A549 (cell line): ENCODE results near the gene CLEC2D. TPM values are rescaled to one million over a fixed set of nuclear protein-coding genes. Genes with fewer than 3 reads are reported as not detected.

Source experiments
- ATAC-seq, 2 experiments: fragments of 200-7000 bp in 1 of 2; fragments of >200 bp in 1 of 2; cut with Nextera tagmentation in 1 of 2; cut with Tn5 transposase in 1 of 2; 3 replicates each; pipeline versions ENCODE4 v1.8.0 to v1.9.1; 2018 to 2020; ENCODE audit warnings: mild to moderate bottlenecking in 1 of 2, moderate library complexity in 1 of 2
- CTCF ChIA-PET: fragments of 300-600 bp; sonication (Branson Sonifier 250); formaldehyde crosslinking; extraction: SDS; loops from one replicate; lab custom pipeline; 2021; ENCODE audit warnings: antibody characterized with exemption, inconsistent platforms; lab: Yijun Ruan, JAX
- POLR2A ChIA-PET: fragments of 350-600 bp; formaldehyde crosslinking; extraction: SDS; loops from one replicate; lab custom pipeline; 2021; ENCODE audit warnings: antibody characterized with exemption, inconsistent platforms; lab: Yijun Ruan, JAX
- DNase-seq, 2 experiments: peaks; one replicate each; pipeline versions ENCODE4 v3.0.0 to v3.0.0-alpha.2; 2011 to 2016; ENCODE audit warnings: low read depth in 1 of 2, low spot score in 1 of 2
- FAIRE-seq: peaks from 2 replicates; lab custom pipeline; 2011; peaks lifted over from hg19 to GRCh38; lab: Jason Lieb, UNC
- H3K27ac ChIP-seq, 2 experiments: fragments of >200 bp; sonication (Bioruptor Twin); formaldehyde crosslinking; 3 replicates each; pipeline ENCODE4 v1.5.1; 2016 to 2017
- H3K4me1 ChIP-seq: fragments of >200 bp; sonication (Bioruptor Twin); formaldehyde crosslinking; 3 replicates; pipeline ENCODE4 v1.6.1; 2016
- H3K4me2 ChIP-seq: fragments of >200 bp; sonication (Bioruptor Twin); formaldehyde crosslinking; 3 replicates; pipeline ENCODE4 v1.6.1; 2016
- H3K4me3 ChIP-seq: fragments of >200 bp; sonication (Bioruptor Twin); formaldehyde crosslinking; 3 replicates; pipeline ENCODE4 v1.5.1; 2016
- H3K9me3 ChIP-seq: fragments of >200 bp; sonication (Bioruptor Twin); formaldehyde crosslinking; 3 replicates; pipeline ENCODE4 v1.6.1; 2016
- CHD2 ChIP-seq: fragments of 150-350 bp; IDR thresholded peaks from 2 replicates; pipeline ENCODE4 v1.6.1; 2014; ENCODE audit warnings: low read length; ENCODE audit not compliant: partially characterized antibody
- CHD4 ChIP-seq: fragments of 200-600 bp; sonication (generic); IDR thresholded peaks from 2 replicates; pipeline ENCODE4 v1.6.1; 2016; ENCODE audit warnings: antibody characterized with exemption, mild to moderate bottlenecking, borderline replicate concordance
- FOSB ChIP-seq: fragments of 250-450 bp; sonication (Bioruptor Pico); IDR thresholded peaks from 2 replicates; pipeline ENCODE4 v1.5.0; 2020; ENCODE audit warnings: mild to moderate bottlenecking, moderate library complexity
- GATA3 ChIP-seq: IDR thresholded peaks from 2 replicates; pipeline ENCODE4 v1.6.1; 2012; ENCODE audit warnings: borderline replicate concordance
- HDAC2 ChIP-seq: fragments of 200-600 bp; sonication (generic); IDR thresholded peaks from 2 replicates; pipeline ENCODE4 v1.6.1; 2016
- HOXA7 ChIP-seq: fragments of 250-450 bp; sonication (Bioruptor Pico); IDR thresholded peaks from 2 replicates; pipeline ENCODE4 v1.5.0; 2020; ENCODE audit warnings: mild to moderate bottlenecking, moderate library complexity
- HOXB13 ChIP-seq: fragments of 250-450 bp; sonication (Bioruptor Pico); IDR thresholded peaks from 2 replicates; pipeline ENCODE4 v1.5.0; 2020; ENCODE audit warnings: low read depth, mild to moderate bottlenecking, moderate library complexity
- HOXB5 ChIP-seq: fragments of 250-450 bp; sonication (Bioruptor Pico); IDR thresholded peaks from 2 replicates; pipeline ENCODE4 v1.5.0; 2020; ENCODE audit warnings: mild to moderate bottlenecking, moderate library complexity
- KDM5A ChIP-seq: fragments of 200-600 bp; sonication (generic); IDR thresholded peaks from 2 replicates; pipeline ENCODE4 v1.6.1; 2016; ENCODE audit warnings: antibody characterized with exemption, mild to moderate bottlenecking
- MAFK ChIP-seq: fragments of 450-650 bp; IDR thresholded peaks from 2 replicates; pipeline ENCODE4 v1.6.1; 2014; ENCODE audit not compliant: partially characterized antibody
- MAZ ChIP-seq: fragments of 150-350 bp; IDR thresholded peaks from 2 replicates; pipeline ENCODE4 v1.6.1; 2014; ENCODE audit warnings: antibody characterized with exemption, low read depth, low read length, borderline replicate concordance
- NFE2L2 ChIP-seq: fragments of 150-350 bp; conservative IDR thresholded peaks from 2 replicates; pipeline ENCODE4 v1.6.1; 2014; ENCODE audit warnings: low read length
- POLR2A ChIP-seq: IDR thresholded peaks from 2 replicates; pipeline ENCODE4 v1.6.1; 2012; ENCODE audit warnings: mild to moderate bottlenecking, low read length
- RFX5 ChIP-seq: fragments of 450-650 bp; IDR thresholded peaks from 2 replicates; pipeline ENCODE4 v1.7.1; 2014; ENCODE audit warnings: antibody characterized with exemption, mild to moderate bottlenecking, moderate library complexity
- SMC3 ChIP-seq: fragments of >200 bp; sonication (Bioruptor Twin); formaldehyde crosslinking; IDR thresholded peaks from 3 replicates; pipeline ENCODE4 v1.6.1; 2018; ENCODE audit warnings: inconsistent platforms
- ZSCAN20 ChIP-seq: fragments of 250-450 bp; sonication (Bioruptor Pico); IDR thresholded peaks from 2 replicates; pipeline ENCODE4 v1.8.0; 2022; ENCODE audit warnings: mild to moderate bottlenecking, moderate library complexity
- whole genome bisulfite sequencing: methylation state at CpG from one replicate; pipeline ENCODE4 v1.1.6; 2017; ENCODE audit errors: missing lambda C conversion rate; 5-methylcytosine and 5-hydroxymethylcytosine counted together
- polyA plus RNA-seq, 4 experiments: library from polyadenylated mRNA; depleted of rRNA in 3 of 4; stranded (reverse); fragments of >200 nt; fragmentation: RNase III in 1 of 4; extraction: RNeasy Plus Mini Kit Qiagen cat#74134 plus additional on column Dnase treatment in 1 of 4; gene quantifications; 2 replicates in 3 of 4; 3 replicates in 1 of 4; pipeline ENCODE4 v1.2.3, GENCODE V29; 2011 to 2017
- TF ChIP-seq, protein P1 (sequence below): fragments of 200-600 bp; sonication (generic); IDR thresholded peaks from 2 replicates; pipeline ENCODE4 v1.6.1; 2016; ENCODE audit warnings: antibody characterized with exemption, mild to moderate bottlenecking, moderate library complexity
- TF ChIP-seq, protein P2 (sequence below): IDR thresholded peaks from 2 replicates; pipeline ENCODE4 v1.6.1; 2012
- TF ChIP-seq, protein P3 (sequence below): fragments of 150-350 bp; IDR thresholded peaks from 2 replicates; pipeline ENCODE4 v1.6.1; 2014; ENCODE audit warnings: low read depth, mild to moderate bottlenecking, low read length

CLEC2D gene
- polyA plus RNA-seq, 2 of the 4 experiments (the other 2 are of a cell fraction), result 1.1 to 4.0 TPM

GRCh38 chr12:9662488-9662887 lies 7.0 kb upstream of the CLEC2D start:
- H3K4me2 ChIP-seq, result no peak overlapping the region
- ChIA-PET POLR2A (no interaction called here), CTCF (interaction anchor here (0.8 to 1.2 kb wide), 2 partner anchors 15 to 26 kb away, joined by 3 read pairs; no protein-coding TSS in a partner anchor)
- DNase-seq, result no peak
- TF ChIP-seq GATA3 (no peak), FOSB (CRISPR knock-in tag) (no peak), HOXB13 (CRISPR knock-in tag) (no peak), POLR2A (no peak), HOXB5 (no peak), CHD2 (no peak), HDAC2 (no peak), NFE2L2 (no peak), RFX5 (no peak), HOXA7 (CRISPR knock-in tag) (no peak), KDM5A (no peak), MAZ (no peak), MAFK (no peak), ZSCAN20 (no peak)
- TF ChIP-seq, protein P1, sequence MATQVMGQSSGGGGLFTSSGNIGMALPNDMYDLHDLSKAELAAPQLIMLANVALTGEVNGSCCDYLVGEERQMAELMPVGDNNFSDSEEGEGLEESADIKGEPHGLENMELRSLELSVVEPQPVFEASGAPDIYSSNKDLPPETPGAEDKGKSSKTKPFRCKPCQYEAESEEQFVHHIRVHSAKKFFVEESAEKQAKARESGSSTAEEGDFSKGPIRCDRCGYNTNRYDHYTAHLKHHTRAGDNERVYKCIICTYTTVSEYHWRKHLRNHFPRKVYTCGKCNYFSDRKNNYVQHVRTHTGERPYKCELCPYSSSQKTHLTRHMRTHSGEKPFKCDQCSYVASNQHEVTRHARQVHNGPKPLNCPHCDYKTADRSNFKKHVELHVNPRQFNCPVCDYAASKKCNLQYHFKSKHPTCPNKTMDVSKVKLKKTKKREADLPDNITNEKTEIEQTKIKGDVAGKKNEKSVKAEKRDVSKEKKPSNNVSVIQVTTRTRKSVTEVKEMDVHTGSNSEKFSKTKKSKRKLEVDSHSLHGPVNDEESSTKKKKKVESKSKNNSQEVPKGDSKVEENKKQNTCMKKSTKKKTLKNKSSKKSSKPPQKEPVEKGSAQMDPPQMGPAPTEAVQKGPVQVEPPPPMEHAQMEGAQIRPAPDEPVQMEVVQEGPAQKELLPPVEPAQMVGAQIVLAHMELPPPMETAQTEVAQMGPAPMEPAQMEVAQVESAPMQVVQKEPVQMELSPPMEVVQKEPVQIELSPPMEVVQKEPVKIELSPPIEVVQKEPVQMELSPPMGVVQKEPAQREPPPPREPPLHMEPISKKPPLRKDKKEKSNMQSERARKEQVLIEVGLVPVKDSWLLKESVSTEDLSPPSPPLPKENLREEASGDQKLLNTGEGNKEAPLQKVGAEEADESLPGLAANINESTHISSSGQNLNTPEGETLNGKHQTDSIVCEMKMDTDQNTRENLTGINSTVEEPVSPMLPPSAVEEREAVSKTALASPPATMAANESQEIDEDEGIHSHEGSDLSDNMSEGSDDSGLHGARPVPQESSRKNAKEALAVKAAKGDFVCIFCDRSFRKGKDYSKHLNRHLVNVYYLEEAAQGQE, result no peak
- TF ChIP-seq, protein P2, sequence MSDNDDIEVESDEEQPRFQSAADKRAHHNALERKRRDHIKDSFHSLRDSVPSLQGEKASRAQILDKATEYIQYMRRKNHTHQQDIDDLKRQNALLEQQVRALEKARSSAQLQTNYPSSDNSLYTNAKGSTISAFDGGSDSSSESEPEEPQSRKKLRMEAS, result no peak
- ATAC-seq, result no peak
- no peak overlapping the region for H3K4me3 ChIP-seq
- no peak overlapping the region for H3K27ac ChIP-seq
- peaks cover 5% of the 10 kb centered on the region; the same call in 1 of the 3 replicates for H3K4me1 ChIP-seq
- no peak for FAIRE-seq
- H3K9me3 ChIP-seq, result no peaks in the 10 kb centered on the region

DNA sequence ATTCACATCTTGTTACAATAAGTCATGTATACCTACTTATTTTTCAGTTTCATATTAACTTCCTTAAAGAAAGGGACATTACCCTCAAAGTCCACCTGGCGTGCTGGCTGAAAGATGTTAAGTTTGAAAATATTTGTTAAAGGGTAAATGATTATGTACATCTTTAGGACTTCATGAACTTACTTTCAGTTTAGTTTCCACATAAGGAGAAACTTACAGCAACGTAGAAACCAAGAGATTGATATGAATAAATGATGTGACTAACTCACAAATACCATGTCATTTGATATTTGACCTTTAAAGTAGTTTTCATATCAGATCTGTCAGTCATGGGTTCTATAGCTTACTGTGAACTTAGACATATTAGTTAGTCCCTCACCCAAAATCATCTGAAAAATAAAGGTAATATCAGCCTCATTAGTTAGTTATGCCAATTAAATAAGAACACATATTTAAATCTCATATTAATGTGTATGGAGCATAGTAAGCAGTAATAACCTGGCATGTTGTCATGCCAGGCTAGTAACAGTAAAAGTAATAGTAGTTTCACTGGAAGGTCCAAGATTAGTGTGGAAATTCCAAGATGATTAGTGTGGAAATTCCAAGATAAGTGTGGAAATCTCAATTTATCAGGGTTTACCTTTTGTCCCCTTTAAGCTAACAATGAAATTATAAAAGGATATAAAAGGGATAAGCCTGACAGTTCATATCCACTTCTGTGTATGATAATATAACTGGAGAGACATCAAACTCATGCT lies 1.9 kb upstream of the CLEC2D start:
- Histone ChIP-seq H3K4me1 (peaks cover 13% of the 10 kb centered on the region; the same call in 1 of the 3 replicates), H3K9me3 (no peaks in the 10 kb centered on the region), H3K4me2 (no peak overlapping the region), H3K4me3 (no peak overlapping the region), H3K27ac (no peak overlapping the region)
- TF ChIP-seq MAFK, result no peak
- no peak for TF ChIP-seq CHD4
- TF ChIP-seq, protein P3, sequence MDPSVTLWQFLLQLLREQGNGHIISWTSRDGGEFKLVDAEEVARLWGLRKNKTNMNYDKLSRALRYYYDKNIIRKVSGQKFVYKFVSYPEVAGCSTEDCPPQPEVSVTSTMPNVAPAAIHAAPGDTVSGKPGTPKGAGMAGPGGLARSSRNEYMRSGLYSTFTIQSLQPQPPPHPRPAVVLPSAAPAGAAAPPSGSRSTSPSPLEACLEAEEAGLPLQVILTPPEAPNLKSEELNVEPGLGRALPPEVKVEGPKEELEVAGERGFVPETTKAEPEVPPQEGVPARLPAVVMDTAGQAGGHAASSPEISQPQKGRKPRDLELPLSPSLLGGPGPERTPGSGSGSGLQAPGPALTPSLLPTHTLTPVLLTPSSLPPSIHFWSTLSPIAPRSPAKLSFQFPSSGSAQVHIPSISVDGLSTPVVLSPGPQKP, result no peak
- TF ChIP-seq SMC3, result no peak
- DNase-seq (no peak), FAIRE-seq (peak; percentile 18), ATAC-seq (no peak)
- WGBS, result 73% methylated on average over 2 of the region's 2 CpGs
- CTCF ChIA-PET, result interaction anchor here (1.7 kb wide), 1 partner anchor 41 kb away, joined by 7 read pairs; no protein-coding TSS in a partner anchor
- POLR2A ChIA-PET, result no interaction called here
